Epithelial cell of alveolus of lung (primary cell): Measurements from ENCODE around the gene RPAP3. TPM values are rescaled to one million over a fixed set of nuclear protein-coding genes. Genes with fewer than 3 reads are reported as not detected.

Source experiments
- total RNA-seq: library from RNA; depleted of rRNA; stranded (reverse); fragments of >200 nt; gene quantifications from 2 replicates; pipeline ENCODE4 v1.2.1, GENCODE V29; 2015

Gene RPAP3, protein sequence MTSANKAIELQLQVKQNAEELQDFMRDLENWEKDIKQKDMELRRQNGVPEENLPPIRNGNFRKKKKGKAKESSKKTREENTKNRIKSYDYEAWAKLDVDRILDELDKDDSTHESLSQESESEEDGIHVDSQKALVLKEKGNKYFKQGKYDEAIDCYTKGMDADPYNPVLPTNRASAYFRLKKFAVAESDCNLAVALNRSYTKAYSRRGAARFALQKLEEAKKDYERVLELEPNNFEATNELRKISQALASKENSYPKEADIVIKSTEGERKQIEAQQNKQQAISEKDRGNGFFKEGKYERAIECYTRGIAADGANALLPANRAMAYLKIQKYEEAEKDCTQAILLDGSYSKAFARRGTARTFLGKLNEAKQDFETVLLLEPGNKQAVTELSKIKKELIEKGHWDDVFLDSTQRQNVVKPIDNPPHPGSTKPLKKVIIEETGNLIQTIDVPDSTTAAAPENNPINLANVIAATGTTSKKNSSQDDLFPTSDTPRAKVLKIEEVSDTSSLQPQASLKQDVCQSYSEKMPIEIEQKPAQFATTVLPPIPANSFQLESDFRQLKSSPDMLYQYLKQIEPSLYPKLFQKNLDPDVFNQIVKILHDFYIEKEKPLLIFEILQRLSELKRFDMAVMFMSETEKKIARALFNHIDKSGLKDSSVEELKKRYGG
- 14.5 and 16.7 TPM in 2 replicates for total RNA-seq

GRCh38 chr12:47705566-47706425, at the start of gene RPAP3:
RPAP3 (minus strand) TSS chr12:47706030; CDS start chr12:47702840, 3,190 bp downstream.

DNA sequence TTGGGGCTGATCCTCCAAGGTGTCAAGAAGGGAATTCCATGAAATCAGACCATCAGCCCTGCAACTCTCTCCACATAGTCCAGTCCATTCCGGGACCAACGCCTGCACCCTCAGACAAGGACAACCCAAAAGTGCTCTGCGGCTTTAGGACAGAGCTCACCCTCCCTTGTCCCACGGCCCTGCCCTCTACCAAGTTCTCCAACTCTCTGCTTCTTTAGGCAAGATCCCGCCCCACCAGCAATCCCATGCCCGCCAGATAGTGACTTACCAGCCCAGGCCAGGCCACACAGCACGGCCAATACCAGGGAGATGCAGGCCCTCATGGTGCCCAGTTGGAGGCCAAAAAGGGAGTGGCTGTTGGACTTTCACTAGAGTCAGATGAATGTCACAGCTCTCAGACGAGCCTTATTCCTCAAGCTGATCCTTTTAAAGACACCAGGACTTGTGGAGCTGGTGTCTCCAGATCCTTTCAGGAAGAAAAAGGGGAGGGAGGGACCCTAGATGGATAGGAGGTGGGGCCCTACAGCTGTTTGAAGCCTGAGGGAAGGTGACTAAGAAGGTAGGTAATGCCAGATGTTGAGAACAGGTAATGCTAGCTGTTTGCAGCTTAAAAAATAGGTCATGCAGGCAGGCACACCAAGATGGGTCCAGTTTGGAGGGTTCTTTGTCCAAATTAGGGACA, 19.4 kb upstream of the RPAP3 start, which contains the start of gene ENDOU:
ENDOU (minus strand) TSS at position 400 of the 682 bp plus-strand sequence; CDS start at position 323, 77 bp downstream.

Other genes with a start within 250 kb of the RPAP3 start
- gene ENDOU, start 19.5 kb upstream of the RPAP3 start, total RNA-seq: not detected in 2 replicates
- 0.72 and 1.6 TPM in 2 replicates for gene RAPGEF3, start 52.9 kb upstream of the RPAP3 start, total RNA-seq
- gene SLC48A1, start 67.2 kb upstream of the RPAP3 start, total RNA-seq: 11.5 and 18.1 TPM in 2 replicates
- gene HDAC7, start 113.9 kb upstream of the RPAP3 start, total RNA-seq: 44.1 and 47.4 TPM in 2 replicates
- 3.7 and 12.4 TPM in 2 replicates for gene VDR, start 199.0 kb upstream of the RPAP3 start, total RNA-seq